ENCODE results near the gene P2RY12. TPM values are rescaled to one million over a fixed set of nuclear protein-coding genes. Genes with fewer than 3 reads are reported as not detected.

The P2RY12 gene
- total and polyA plus RNA-seq, 2 of the 8 experiments (the other 6 are each of a cell fraction or from before 2014, with no cell fraction given), result not detected

DNA sequence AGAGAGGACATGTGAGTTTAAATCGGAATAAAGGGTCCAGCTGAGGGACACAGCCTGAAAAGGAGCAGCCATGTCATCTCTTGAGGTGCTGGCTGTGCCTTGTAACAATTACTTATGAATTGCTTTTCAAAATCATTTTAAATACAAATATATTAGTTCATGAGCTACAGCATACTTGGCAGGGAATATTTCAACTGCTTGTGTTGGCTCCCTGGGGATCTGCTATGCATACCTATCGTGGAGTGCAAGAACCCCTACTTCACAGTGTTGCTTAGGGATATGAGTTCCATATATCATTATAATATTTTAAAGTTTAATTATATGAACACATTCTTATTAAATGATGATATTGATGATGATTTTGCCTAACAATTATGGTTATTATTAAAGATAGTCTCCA lies 87.1 kb downstream of the P2RY12 start:
- Histone ChIP-seq H3K4me2 (ENCODE audit: insufficient read depth in 1 of 2, low read depth in 2 of 2, low read length in 2 of 2) (no peak overlapping the region), H4K5ac (ENCODE audit: insufficient read length, low read depth, low read length) (no peak overlapping the region), H3K36me3 (ENCODE audit: control insufficient read depth in 2 of 4, insufficient read depth in 4 of 4, low read length in 3 of 4) (no peaks in the 10 kb centered on the region), H3K56ac (replicated peaks; ENCODE audit: insufficient read length, low read depth, low read length) (no peak overlapping the region), H2BK5ac (ENCODE audit: low read depth, low read length) (no peak overlapping the region), H2BK20ac (ENCODE audit: low read length) (no peak overlapping the region), H4K20me1 (replicated peaks in 1 of 2; ENCODE audit: control insufficient read depth in 1 of 2, insufficient read depth in 2 of 2, low read length in 2 of 2) (no peaks in the 10 kb centered on the region), H3K4ac (replicated peaks; ENCODE audit: insufficient read length, low read depth, low read length) (no peak overlapping the region), H3K9ac (replicated peaks in 1 of 4; ENCODE audit: extremely low read depth in 1 of 4, low read depth in 3 of 4, low read length in 3 of 4) (no peak overlapping the region), H3K23me2 (ENCODE audit: low read depth, low read length) (no peaks in the 10 kb centered on the region), H3K9me3 (ENCODE audit: insufficient read depth in 2 of 2, low read depth in 1 of 2, low read length in 1 of 2) (no peaks in the 10 kb centered on the region), H2BK15ac (ENCODE audit: low read length) (no peak overlapping the region), H3K23ac (ENCODE audit: insufficient read length) (no peak overlapping the region), H2AFZ (ENCODE audit: low read length) (no peak overlapping the region), H2BK120ac (replicated peaks; ENCODE audit: low read depth, low read length) (no peak overlapping the region), H2BK12ac (ENCODE audit: low read depth, low read length) (no peak overlapping the region), H3K79me2 (ENCODE audit: control insufficient read depth in 1 of 2, insufficient read depth in 2 of 2, low read length in 2 of 2) (no peaks in the 10 kb centered on the region), H3K4me1 (replicated peaks in 1 of 4; ENCODE audit: control insufficient read depth in 3 of 4, insufficient read depth in 4 of 4, low read length in 3 of 4) (peaks cover 0 to 5% (median 0%) of the 10 kb centered on the region in 4 experiments; a peak in 1 of 7 replicates), H3K14ac (ENCODE audit: insufficient read length) (no peak overlapping the region), H3K18ac (ENCODE audit: extremely low read depth, low read length) (no peak overlapping the region), H4K8ac (ENCODE audit: extremely low read depth, insufficient read depth, low read length) (no peak overlapping the region), H4K91ac (replicated peaks; ENCODE audit: insufficient read length, low read length) (no peak overlapping the region), H3K79me1 (ENCODE audit: low read depth, low read length) (no peaks in the 10 kb centered on the region), H3K4me3 (ENCODE audit: extremely low read depth in 1 of 4, insufficient read depth in 2 of 4, low read depth in 3 of 4, low read length in 4 of 4) (no peak overlapping the region), H3K27me3 (replicated peaks in 1 of 4; ENCODE audit: control insufficient read depth in 3 of 4, extremely low read depth in 1 of 4, insufficient read depth in 3 of 4, low read length in 3 of 4) (no peaks in the 10 kb centered on the region), H3K27ac (ENCODE audit: low read depth, low read length) (no peak overlapping the region), H2AK5ac (ENCODE audit: low read depth, low read length) (no peak overlapping the region)
- no peak for FAIRE-seq
- no peak for DNase-seq (ENCODE audit: low read depth in 1 of 2, low spot score in 2 of 2)
- ChIA-PET POLR2A (ENCODE audit: partially characterized antibody) (no interaction called here), CTCF (ENCODE audit: partially characterized antibody) (interaction anchor here (1.0 to 2.2 kb wide), 2 partner anchors 11 to 29 kb away, joined by 4 to 5 read pairs; no protein-coding TSS in a partner anchor)
- WGBS, 2 experiments (ENCODE audit: extremely low coverage in 1 of 2, insufficient coverage in 1 of 2, insufficient read length in 1 of 2, insufficient replicate concordance in 2 of 2, low coverage in 1 of 2, low lambda C conversion rate in 2 of 2, missing lambda C conversion rate in 1 of 2), result 49% methylated on average over 2 of the region's 2 CpGs; no CpG with 5 or more reads in 1 of the 2 experiments
- TF ChIP-seq CHD1 (IDR thresholded peaks at IDR 0.05; ENCODE audit: low read depth, low read length) (no peak), TBP (IDR thresholded peaks at IDR 0.05; ENCODE audit: low read depth, low read length) (no peak), SIRT6 (IDR thresholded peaks at IDR 0.05; ENCODE audit: low read length) (no peak), SUZ12 (IDR thresholded peaks at IDR 0.05; ENCODE audit: low read length) (no peak), TEAD4 (IDR thresholded peaks at IDR 0.05; ENCODE audit: low read depth, low read length) (no peak), NRF1 (IDR thresholded peaks at IDR 0.05; ENCODE audit: low read depth, low read length) (no peak), KDM1A (IDR thresholded peaks at IDR 0.05; ENCODE audit: borderline replicate concordance, low read length) (no peak), TAF1 (IDR thresholded peaks at IDR 0.05; ENCODE audit: low read depth, low read length) (no peak), POU5F1 (IDR thresholded peaks at IDR 0.05; ENCODE audit: low read depth, low read length) (no peak), EZH2 (IDR thresholded peaks at IDR 0.05; ENCODE audit: low read depth, low read length, severe bottlenecking) (no peak), JUN (IDR thresholded peaks at IDR 0.05; ENCODE audit: low read depth, low read length) (no peak)
- TF ChIP-seq, protein P1, sequence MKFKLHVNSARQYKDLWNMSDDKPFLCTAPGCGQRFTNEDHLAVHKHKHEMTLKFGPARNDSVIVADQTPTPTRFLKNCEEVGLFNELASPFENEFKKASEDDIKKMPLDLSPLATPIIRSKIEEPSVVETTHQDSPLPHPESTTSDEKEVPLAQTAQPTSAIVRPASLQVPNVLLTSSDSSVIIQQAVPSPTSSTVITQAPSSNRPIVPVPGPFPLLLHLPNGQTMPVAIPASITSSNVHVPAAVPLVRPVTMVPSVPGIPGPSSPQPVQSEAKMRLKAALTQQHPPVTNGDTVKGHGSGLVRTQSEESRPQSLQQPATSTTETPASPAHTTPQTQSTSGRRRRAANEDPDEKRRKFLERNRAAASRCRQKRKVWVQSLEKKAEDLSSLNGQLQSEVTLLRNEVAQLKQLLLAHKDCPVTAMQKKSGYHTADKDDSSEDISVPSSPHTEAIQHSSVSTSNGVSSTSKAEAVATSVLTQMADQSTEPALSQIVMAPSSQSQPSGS (IDR thresholded peaks at IDR 0.05; ENCODE audit: low read length), result no peak
- TF ChIP-seq, protein P2, sequence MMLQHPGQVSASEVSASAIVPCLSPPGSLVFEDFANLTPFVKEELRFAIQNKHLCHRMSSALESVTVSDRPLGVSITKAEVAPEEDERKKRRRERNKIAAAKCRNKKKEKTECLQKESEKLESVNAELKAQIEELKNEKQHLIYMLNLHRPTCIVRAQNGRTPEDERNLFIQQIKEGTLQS (IDR thresholded peaks at IDR 0.05; ENCODE audit: insufficient read depth, low read depth, low read length), result no peak

Measured in H1 (cell line).